ENCODE data around the gene CTIF.

Gene CTIF

GRCh38 chr18:48602759-48603390 lies 64.0 kb downstream of the CTIF start:
- no peak for TF ChIP-seq REST (IDR thresholded peaks at IDR 0.05; ENCODE audit: low read depth)
- TF ChIP-seq TAF1 (IDR thresholded peaks at IDR 0.05; ENCODE audit: low read depth) = no peak
- no peak for TF ChIP-seq FOXM1 (IDR thresholded peaks at IDR 0.05; ENCODE audit: borderline replicate concordance, low read depth)
- TF ChIP-seq RAD21 (IDR thresholded peaks at IDR 0.05; ENCODE audit: low read depth) = no peak
- no peak for TF ChIP-seq NFIC (IDR thresholded peaks at IDR 0.05)
- TF ChIP-seq YY1 (IDR thresholded peaks at IDR 0.05; ENCODE audit: low read depth) = no peak
- TF ChIP-seq EP300 (IDR thresholded peaks at IDR 0.05; ENCODE audit: borderline replicate concordance) = no peak
- TF ChIP-seq ZBTB7A (IDR thresholded peaks at IDR 0.05; ENCODE audit: low read depth) = no peak
- no peak for TF ChIP-seq TCF12 (IDR thresholded peaks at IDR 0.05; ENCODE audit: low read depth)
- no peak for TF ChIP-seq CEBPB (IDR thresholded peaks at IDR 0.05)
- no peak for TF ChIP-seq CREB1 (IDR thresholded peaks at IDR 0.05; ENCODE audit: low read depth)
- TF ChIP-seq MAX (IDR thresholded peaks at IDR 0.05) = no peak
- no peak for TF ChIP-seq TEAD4 (IDR thresholded peaks at IDR 0.05)
- TF ChIP-seq EGR1 (IDR thresholded peaks at IDR 0.05) = no peak
- TF ChIP-seq USF1 (IDR thresholded peaks at IDR 0.05) = no peak

- TF ChIP-seq RAD21 (IDR thresholded peaks at IDR 0.05; ENCODE audit: low read depth) = peak; percentile 52; the same call in 1 of the 2 replicates
- no peak for TF ChIP-seq TAF1 (IDR thresholded peaks at IDR 0.05; ENCODE audit: low read depth)
- TF ChIP-seq REST (IDR thresholded peaks at IDR 0.05; ENCODE audit: low read depth) = no peak
- TF ChIP-seq USF1 (IDR thresholded peaks at IDR 0.05) = no peak
- TF ChIP-seq EP300 (IDR thresholded peaks at IDR 0.05; ENCODE audit: borderline replicate concordance) = no peak
Observed at GRCh38 chr18:48605408-48605845, 66.6 kb downstream of the CTIF start.

DNA sequence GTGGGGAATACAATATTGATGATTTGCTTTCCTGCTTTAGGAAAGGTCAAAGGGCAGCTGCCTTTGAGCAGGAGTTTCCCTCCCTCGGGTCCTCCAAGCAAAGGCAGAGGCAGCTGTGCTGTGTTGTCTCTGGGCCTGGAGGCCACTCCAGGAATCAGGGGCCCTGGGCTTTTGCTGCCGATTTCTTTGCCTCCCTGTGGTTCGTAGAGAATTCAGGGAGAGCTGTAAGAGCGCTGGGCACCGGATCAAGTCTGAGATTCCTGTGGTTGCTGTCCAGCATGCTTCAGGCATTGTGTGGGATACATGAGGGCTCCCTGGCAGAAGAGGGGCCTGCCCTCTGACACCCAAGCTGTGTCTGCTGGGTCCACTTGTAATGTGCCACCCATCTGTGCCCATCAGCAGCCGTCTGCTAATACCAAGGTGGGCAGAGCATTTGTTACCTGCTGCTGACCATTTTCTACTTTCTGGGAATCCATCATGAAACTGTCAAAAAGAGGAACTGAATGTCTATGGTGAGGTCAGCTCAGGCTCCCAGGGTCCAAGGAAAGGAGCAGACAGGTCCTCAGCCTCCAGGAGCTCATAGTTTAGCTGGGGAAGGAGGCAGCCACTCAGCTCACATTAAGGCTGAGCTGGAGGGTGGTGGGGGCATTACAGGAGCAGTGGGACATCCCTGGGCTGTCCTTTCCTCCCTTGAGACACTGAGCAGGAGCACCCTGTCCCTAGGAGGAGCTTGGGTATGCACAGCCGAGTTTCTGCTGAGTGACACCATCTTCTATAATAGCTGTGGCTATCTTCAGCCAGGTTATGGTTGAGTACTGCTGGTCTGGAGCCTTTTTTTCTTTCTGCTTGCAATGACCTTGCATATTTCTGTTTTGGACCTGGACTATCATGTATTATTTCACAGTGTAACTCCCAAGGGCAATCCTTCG lies 68.5 kb downstream of the CTIF start:
- TF ChIP-seq REST (IDR thresholded peaks at IDR 0.05; ENCODE audit: low read depth) (peak; percentile 87), EGR1 (IDR thresholded peaks at IDR 0.05) (no peak), TEAD4 (IDR thresholded peaks at IDR 0.05) (peak; percentile 85), TCF12 (IDR thresholded peaks at IDR 0.05; ENCODE audit: low read depth) (no peak), NFIC (IDR thresholded peaks at IDR 0.05) (peak; percentile 72), ZBTB7A (IDR thresholded peaks at IDR 0.05; ENCODE audit: low read depth) (no peak), MAX (IDR thresholded peaks at IDR 0.05) (0 out of 2 replicates have a peak, but pooled peaks have one; percentile 22), RAD21 (IDR thresholded peaks at IDR 0.05; ENCODE audit: low read depth) (no peak), FOXM1 (IDR thresholded peaks at IDR 0.05; ENCODE audit: borderline replicate concordance, low read depth) (no peak)

GRCh38 chr18:48608581-48608980 lies 69.8 kb downstream of the CTIF start:
- TF ChIP-seq RAD21 (IDR thresholded peaks at IDR 0.05; ENCODE audit: low read depth) (no peak), MAX (IDR thresholded peaks at IDR 0.05) (no peak), USF1 (IDR thresholded peaks at IDR 0.05) (no peak), NFIC (IDR thresholded peaks at IDR 0.05) (no peak), TAF1 (IDR thresholded peaks at IDR 0.05; ENCODE audit: low read depth) (no peak), CREB1 (IDR thresholded peaks at IDR 0.05; ENCODE audit: low read depth) (no peak), TEAD4 (IDR thresholded peaks at IDR 0.05) (no peak), CEBPB (IDR thresholded peaks at IDR 0.05) (no peak), FOXM1 (IDR thresholded peaks at IDR 0.05; ENCODE audit: borderline replicate concordance, low read depth) (no peak), REST (IDR thresholded peaks at IDR 0.05; ENCODE audit: low read depth) (no peak), EP300 (IDR thresholded peaks at IDR 0.05; ENCODE audit: borderline replicate concordance) (no peak), ZBTB7A (IDR thresholded peaks at IDR 0.05; ENCODE audit: low read depth) (no peak), EGR1 (IDR thresholded peaks at IDR 0.05) (no peak)
